Measurements from ENCODE around the gene CCDC167.
A peak's percentile ranks its signal among the peaks of the same experiment; 100 is the strongest.

The CCDC167 gene

DNA sequence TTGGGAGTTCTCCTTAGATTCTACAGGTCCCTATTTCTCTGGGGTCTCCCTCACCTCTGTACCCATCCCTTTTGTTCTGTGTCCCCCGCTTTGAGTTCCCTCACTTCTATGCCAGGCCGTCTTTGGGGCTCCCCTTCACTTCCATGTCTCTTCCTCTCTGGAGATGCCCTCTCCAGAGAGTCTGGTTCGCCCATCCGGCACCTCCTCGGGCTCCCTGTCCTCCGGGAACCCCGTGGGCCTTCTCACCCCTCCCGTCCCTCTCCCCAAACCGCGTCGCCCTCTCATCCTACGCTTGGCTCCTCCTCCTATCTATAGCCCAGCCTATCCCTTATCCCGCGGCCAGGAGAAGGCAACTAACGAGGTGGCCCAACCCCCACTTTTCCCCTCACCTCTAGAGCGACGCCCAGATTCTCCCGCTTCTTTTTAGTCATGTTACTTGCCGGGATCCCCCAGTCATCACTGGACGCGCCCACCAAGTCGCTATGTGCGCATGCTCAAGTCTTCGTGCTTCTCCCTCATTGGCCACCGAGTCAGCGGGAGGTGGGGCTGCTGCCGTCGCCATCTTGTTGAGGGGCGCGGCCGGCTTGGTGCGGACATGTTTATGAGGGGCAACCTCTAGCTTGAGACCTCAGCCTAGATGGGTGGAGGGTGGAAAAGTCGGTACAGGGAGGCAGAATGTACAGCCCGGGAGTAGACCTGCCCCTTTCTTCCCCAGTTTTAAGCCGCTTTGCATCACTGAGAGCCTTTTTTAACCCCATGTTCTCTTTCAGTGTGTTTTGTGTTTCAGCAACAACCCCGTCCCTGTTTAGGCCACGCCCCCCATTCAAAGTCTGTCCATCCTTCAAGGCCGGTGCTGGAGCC is at the start of gene CCDC167:
Gene CCDC167 (minus strand): TSS at position 461 of the 861 bp plus-strand sequence. CDS start 30 bp downstream, at position 431.
- DNase-seq: peak; percentile 98 to 99

DNA sequence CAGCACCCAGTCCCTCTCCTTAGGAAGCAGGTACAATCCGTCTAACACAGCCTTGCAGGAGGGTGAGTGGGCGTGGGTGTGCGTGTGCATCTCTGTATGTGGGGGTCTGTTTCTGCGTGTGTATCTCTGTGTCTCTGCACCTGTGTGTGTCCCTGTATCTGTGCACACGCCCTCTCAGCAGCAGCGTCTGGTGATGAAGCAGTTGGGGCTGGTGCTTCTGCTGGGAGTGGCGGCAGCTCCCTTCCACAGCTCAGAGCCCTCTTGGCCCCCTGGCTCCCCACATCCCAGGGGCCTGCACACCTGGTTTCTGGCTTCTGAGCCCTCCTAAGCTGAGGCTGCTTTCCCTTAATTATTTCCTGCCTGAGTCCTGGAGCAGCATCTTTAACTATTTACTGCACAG is 49.5 kb upstream of the CCDC167 start:
- DNase-seq: no peak

DNA sequence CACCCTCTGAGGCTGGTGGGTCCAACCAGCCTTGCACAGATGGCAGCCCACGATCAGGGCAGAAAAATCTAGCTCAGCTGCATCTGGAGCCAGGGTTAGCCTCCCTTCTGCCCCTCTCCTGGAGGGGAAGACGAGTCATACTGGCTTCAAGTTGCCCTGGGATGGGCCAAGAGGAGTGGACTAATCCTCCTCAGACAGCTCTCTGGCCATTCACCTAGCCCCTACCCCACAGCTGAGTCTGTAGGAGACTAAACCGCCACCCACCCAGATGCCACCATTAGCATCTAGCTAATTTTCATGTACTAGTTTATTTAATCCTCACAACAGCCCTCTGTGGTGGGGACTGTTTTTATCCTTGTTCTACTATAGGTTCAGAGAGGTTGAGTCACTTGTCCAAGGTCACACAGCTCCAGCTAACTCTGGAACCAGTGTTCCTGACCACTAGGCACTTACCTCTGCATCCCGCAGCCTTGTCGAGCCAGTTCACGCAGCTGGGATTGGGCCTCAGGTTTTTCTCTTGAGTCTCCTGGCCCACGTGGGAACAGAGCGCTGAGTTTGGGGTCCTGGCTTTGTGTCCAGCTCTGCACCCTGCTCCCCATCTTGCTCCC is 48.5 kb upstream of the CCDC167 start:
- DNase-seq: no peak

DNA sequence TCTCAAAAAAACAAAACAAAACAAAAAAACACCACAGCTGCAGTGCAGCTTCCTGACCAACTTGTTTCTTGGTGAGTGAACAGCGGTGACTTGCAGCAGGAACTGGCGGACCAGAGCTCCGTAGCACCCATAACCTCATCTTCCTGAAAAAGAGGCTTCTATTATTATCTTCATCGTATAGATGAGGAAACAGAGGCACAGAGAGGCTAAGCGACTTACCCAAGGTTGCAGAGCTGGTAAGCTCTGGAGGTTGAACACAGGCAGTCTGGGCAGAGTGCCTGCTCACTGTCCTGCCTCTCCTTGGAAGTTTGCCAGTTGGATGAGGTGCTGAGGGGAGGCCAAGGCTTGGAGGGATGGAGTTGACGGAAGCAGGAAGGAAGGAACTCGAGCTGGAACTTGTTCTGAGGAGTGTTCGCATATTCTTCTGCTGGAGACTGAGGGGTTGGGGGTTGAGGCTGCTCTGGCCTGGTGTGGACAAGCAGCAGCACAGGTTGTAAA is 47.9 kb upstream of the CCDC167 start:
- DNase-seq: no peak

DNA sequence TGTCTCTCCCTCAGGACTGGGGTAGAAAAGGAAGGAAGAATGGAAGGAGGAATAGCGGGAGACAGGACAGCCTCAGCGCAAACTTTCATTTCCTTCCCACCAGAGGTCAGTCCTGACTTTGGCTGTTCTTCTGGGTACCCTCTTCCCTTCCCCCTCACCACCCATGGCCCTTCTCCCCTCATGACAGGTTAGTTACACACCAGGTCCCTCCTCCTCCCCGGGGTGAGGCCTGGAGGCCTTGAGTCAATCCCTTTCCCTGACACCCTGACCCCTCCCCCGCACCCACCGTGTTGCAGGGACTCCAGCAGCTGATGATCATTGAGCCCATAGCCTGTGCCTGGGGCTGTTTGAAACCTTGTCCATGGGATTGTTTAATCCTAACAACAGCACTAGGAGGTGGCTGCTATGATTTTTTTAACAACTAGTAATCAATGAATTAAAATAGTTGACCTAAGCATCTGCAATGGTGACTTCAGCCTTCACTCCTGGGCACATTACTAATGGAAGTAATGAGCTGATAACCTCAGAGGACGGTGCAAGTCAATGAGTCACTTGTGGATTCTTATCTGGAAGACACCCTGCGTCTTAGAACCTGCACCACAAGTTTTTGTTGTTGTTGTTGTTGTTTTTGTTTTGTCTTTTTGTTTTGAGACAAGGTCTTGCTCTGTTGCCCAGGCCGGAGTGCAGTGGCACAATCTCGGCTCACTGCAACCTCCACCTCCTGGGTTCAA is 46.6 kb upstream of the CCDC167 start:
- DNase-seq: no peak

DNA sequence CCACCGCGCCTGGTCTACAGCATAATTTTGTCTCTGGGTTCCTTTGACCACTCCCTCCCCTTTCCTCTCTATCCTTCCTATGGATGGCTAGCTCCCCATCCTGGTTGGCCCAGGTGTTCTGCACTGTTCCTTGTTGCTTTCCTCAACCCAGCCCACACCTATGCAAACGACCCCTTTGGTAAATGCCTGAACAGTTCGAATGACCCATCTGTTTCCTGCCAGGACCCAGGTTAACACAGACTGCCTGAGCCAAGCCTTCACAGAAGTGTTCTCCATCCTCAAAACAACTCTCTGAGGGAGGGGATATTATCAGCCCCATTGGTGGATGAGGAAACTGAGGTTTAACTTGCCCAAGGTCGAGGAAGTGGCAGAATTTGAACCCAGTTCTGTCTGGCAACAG is 44.8 kb upstream of the CCDC167 start:
- DNase-seq: no peak

DNA sequence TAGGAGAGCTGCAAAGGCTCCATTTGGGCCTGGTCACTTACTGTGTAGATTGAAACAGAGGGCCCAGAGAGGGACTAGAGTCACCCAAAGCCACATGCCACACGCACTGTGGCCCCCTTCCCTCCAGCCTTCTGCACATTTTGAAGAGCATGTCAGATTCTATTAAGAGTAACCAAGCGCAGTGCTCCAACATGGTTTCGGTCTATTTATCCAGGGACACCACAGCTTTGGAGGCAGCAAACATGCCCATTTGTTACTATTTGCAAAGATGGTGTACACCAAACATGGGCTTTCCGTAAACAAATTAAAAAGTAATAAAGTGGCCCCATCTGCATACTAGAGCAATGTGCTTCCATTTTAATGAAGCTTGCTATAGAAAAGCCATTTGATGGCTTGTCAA is 43.7 kb upstream of the CCDC167 start:
- DNase-seq: no peak

DNA sequence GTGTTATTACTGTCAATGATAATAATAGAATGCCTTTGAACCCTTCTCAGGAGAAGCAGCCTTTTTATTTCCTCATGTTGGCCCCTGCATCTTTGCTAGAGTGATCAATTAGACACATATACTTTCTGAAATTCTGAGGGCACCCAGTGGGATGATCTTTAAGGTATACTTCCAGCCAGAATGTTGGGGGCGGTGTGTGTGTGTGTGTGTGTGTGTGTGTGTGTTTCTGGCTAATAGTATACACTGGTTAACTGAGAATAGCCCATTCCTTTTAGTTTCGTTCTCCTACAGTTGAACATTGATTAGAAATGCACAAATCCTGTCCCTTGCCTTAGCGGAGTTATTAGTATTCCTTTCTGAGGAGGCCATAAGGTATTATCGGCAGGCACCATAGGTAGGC is 41.7 kb upstream of the CCDC167 start:
- no peak for DNase-seq

DNA sequence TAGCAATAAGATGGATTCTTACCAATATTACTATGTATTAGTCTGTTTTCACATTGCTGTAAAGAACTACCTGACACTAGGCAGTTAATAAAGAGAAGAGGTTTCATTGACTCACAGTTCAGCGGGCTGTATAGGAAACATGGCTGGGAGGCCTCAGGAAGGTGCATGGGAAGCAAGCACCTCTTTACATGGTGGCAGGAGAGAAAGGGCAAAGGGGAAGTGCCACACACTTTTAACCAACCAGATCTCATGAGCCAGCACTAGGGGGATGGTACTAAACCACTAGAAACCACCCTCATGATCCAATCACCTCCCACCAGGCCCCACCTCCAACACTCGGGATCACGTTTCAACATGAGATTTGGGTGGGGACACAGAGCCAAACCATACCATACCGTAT is 40.7 kb upstream of the CCDC167 start:
- DNase-seq: no peak

DNA sequence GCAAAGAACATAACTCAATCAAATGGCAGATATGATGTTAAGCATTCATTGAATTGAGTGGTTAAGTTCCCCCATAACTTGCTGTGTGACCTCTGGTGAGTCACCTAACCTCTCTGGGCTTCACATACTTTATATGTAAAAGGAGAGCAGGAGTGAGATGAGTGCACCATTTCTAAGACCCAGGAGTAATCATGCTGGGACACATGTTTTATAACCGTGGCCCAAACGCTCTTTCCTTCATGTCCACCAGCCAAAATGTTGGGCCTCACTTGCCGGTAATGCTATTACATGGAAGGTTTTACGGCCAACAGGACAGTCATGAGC is 40.3 kb upstream of the CCDC167 start:
- DNase-seq: no peak

DNA sequence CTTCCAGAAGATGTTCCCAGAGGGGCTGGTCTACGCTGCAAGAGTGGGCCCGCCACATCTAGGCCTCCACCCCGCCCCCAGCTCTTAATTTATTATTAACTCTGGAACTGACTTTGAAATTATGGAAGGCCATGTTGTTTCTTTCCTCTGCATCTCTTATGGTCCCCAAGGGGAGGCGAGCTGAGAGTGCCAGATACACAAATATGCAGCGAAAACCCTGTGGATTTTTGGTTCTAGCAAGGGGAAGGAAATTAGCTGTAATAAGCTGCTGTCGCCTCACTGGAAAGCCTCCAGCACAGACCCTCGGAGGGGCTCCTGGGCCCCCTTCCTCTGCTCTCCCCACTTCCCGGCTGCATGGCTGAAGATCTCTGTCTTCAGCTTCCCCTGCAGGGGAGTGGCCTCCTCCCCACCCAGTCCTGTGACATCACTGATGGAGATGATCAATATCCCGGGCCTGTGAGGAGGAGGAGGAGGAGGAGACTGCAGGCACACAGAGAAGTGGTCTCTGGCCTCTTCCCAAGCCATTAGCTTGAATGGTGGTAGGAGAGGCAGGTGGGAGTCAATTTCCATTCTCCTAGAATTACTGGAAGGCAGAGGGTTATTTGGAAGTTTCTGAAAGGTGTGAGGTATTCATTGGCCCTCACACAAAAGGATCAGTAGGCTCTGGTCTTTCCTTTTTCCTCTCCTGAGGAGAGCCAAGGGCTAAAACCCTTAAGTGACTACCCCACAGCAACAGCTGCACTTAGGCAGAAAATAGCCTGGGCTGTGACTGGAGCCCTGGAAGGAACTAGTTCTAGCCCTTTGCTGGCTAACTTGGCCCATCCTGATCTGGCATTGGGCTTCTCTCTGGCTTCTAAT is 39.7 kb upstream of the CCDC167 start:
- no peak for DNase-seq

DNA sequence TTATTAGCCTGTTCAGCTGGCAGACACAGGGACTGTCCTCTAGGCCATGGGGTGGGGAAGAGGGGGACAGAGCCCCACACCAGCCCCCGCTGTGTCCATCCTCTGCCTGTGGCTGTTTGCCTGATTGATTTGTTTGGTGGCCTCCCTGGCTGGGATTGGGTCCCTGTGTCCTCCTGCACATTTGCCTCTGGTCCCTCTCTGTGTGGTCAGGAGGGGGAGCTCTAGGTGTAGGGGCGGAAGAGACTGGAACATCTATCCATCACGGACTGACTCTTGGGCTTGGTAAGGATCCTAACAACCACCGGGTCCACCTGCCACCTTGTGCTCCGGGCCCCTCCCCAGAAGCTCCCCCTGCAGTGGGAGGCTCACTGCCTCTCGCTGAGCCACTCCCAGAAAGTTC is 38.4 kb upstream of the CCDC167 start:
- no peak for DNase-seq

DNA sequence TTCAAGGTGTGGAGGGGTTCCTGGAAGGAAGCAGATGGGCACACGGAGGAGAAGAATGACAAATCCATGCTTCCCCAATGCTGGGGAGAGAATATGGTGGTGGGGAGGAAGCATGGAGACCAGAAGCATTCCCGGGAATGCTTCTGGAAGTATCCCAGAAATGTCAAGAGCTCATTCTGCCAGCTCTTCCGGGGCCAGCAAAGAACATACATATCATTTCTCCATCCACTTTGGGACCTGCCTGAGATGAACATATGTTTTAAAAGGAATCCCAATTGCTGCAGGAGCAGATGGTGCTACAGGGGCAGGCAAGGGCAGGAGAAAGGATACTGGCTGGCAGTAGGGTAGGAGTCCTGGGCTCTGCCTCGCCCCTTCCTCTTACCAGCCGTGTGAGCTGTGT is 37.9 kb upstream of the CCDC167 start:
- no peak for DNase-seq

DNA sequence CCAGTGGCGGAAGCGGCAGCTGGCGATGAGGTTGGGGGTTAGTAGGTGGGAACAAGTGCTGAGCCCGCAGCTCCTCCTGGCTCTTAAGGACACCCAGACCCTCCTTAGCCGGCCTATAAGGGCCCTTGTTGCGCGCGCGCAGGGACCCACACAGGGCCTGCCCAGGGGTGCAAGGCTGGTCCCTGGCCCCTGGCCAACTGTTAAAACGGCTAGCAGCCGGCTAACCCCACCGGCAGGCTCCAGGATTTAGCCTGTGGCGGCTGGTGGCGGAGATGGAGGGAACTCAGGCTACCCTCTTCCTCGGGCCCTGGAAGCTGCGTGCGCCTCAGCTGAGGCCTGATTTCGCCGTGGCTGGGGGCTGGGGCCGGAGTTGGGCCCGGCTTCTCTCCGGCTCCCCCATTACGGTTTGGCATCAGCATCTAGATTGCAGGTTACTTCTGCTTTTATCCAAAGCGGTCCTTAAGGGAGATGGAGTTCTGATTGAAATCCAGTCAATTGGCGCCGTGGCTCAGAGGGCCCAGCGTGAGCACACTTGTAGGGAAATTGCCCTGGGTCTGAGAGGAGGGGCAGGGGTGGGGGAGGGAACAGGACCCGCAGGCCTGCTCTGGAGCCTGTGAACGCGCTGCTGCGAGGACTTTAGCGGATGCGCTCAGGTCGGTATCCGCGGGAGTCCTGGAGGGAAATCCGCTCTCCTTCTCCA is 36.9 kb upstream of the CCDC167 start:
- no peak for DNase-seq

DNA sequence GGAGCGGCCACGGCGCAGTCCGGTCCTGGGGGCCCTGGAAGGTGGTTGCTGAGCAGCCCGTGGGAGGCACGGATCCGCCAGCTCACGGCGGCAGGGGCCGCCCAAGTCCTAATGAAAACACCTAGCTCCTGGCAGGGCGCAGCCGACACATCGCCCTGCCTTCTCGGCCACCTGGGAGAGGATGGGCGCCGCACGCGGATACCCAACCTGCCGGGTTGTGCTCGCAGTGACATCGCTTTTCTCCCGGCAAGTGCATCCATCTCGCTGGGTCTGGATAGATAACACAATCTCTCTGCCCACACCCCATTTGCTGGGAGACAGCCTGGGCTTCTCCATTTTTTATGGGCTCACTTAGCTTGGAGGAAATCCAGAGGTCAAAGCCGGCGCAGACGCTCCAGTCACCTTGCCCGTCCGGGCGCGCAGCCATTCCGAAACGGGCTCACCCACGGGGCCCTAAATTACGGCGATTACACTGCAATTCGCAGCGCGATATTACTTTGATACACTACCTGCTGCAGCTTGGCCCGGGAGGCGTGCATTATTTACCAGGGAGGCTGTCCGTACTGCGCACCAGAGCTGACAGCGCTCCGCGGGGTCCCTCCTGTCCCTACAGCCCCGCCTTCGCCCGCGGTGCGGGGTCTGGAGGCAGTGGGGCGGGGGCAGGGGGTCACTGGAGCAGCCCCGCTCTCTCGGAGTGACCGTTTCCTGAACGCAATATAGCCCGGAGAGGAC is 36.2 kb upstream of the CCDC167 start:
- DNase-seq: peak; percentile 51 to 58

DNA sequence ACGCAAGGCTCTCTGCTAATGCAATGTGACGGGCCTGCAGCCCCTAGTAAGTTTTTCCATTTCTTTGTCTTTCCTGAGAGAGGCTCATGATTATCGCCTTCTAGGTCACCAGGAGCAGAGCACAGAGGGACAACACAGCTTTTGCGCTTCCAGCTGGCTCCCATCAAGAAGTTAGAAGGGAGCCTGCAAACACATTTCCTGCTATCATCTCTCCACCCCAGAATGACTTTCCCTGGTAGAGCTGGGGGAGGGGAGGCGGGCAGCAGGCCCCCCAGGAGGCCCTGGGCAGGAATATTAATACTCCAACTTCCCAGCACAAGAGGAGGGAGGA is 35.7 kb upstream of the CCDC167 start:
- DNase-seq: no peak

DNA sequence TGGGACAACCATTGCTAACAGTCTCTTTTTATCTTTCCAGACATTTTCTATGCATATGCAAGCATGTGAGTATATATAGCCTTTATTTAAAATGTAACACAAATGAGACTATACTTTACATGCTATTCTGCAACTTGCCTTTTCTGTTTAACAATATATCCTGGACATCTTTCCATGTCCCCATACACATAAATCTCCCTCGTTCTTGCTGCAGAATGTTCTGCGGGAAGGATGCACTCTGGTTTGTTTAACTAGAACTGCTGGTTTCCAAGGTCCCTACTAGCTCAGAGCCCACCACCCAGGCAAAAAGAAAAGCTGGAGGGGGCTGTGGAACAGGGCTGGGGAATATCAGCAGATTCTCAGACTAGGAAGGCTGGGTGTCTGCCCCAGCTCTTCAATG is 35.2 kb upstream of the CCDC167 start:
- no peak for DNase-seq

DNA sequence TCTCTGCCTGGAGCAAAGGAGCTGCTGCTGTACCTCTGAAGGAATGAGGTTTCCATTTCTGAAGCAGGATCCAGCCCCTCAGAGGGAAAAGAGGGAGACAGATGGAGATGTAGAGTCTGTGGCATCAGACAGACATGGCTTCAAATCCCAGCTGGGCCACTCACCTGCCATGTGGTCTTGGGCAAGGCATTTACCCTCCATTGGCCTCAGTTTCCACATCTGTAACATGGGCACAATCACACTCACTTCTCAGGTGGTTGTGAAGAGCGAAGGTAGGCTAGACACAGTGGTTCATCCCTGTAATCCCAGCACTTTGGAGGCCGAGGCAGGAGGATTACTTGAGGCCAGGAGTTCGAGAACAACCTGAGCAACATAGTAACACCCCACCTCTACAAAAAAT is 32.4 kb upstream of the CCDC167 start:
- no peak for DNase-seq

DNA sequence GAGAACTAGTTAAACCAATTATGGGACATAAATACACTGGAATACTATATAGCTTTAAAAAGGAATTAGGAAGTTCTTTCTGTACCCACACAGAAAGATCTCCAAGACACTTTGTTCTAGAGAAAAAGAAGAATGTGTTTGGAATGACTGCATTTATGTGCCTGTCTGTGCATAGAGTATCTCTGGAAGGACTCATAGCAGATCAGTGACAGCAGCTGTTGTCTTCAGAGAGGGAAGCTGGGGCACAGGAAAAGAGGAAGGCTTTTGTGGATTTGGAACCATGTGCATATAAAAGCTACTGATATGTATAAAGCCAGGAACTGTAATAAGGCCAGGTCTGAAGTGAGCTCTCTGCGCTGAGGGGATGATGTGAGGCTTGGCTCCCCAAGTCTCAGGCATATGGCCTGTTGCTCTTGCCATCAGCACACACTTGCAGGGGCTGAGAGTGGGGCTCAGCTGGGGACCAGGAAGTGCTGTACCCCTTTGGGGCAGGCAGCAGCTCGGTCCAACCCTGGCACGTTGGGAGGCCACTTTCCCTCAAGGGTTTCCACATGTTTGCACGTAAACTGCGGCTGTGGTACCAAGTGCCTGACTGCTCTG is 31.8 kb upstream of the CCDC167 start:
- no peak for DNase-seq

DNA sequence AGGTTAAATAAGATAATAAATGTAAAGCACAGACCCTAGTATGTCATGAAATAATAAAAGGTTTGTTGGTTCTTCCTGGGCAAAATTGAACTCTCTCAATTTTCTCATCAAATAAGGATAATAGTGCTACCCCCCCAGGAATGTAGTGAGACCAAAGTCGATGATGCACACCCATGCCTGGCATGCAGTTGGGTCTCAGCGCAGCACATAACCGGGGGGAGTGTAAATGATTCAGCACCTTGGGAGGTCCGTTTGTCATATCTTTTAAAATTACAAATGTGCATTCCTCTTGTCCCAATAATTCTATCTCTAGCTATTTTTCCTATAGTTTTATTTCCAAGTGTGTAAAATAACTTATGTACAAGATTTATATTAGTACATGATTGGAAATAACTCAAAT is 31.3 kb upstream of the CCDC167 start:
- DNase-seq: no peak

DNA sequence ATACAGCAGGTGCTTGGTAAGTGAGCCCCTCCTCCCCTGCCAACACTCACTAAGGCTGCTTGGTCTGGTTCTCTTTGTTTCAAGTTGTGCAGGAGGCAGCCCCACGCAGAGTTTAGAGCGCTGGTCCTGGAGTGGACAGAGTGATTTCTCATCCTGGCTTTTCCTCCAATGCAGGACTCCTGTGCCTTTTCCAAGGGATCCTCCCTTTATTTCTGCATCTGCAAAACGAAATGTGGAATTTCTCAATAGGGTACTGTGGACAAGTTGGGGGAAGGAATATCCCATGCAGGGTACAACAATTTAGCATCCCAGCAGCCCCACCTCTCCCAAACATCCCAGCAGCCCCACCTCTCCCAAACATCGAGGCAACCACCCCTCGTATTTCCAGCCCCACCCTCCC is 30.6 kb upstream of the CCDC167 start:
- no peak for DNase-seq

All from activated T-cell treated with anti-CD3 and anti-CD28 coated beads, Interleukin-2, amount 50 U/mL, for 48 hours (primary cell).